HUES6 (cell line): ENCODE data around the gene KIAA0825.

Source experiments
- H3K27ac ChIP-seq: 2 replicates; pipeline ENCODE4 v1.7.0; 2013; ENCODE audit warnings: low read depth, mild to moderate bottlenecking, low read length, inconsistent platforms
- H3K27me3 ChIP-seq: 2 replicates; pipeline ENCODE4 v1.6.1; 2013; ENCODE audit warnings: low read length; ENCODE audit not compliant: control insufficient read depth, insufficient read depth
- H3K36me3 ChIP-seq: 2 replicates; pipeline ENCODE4 v1.6.1; 2013; ENCODE audit warnings: low read length; ENCODE audit not compliant: control insufficient read depth, insufficient read depth
- H3K4me1 ChIP-seq: 2 replicates; pipeline ENCODE4 v1.6.1; 2013; ENCODE audit warnings: low read length; ENCODE audit not compliant: control insufficient read depth, insufficient read depth
- H3K4me3 ChIP-seq: 2 replicates; pipeline ENCODE4 v1.5.1; 2013; ENCODE audit warnings: low read depth, low read length
- H3K9ac ChIP-seq: one replicate; pipeline ENCODE4 v1.6.1; 2013; ENCODE audit warnings: mild to moderate bottlenecking, low read length
- H3K9me3 ChIP-seq: 2 replicates; pipeline ENCODE4 v1.6.1; 2013; ENCODE audit warnings: low read depth, low read length; ENCODE audit not compliant: control insufficient read depth, insufficient read depth

Gene KIAA0825

GRCh38 chr5:94248175-94248875, 370.1 kb downstream of the KIAA0825 start:
- H3K4me3 ChIP-seq = no peak overlapping the region
- no peaks in the 10 kb centered on the region for H3K27me3 ChIP-seq
- no peak overlapping the region for H3K27ac ChIP-seq
- no peaks in the 10 kb centered on the region for H3K9me3 ChIP-seq
- H3K36me3 ChIP-seq = peaks cover 3% of the 10 kb centered on the region; the same call in 1 of the 2 replicates
- peaks cover 6% of the 10 kb centered on the region; the same call in 1 of the 2 replicates for H3K4me1 ChIP-seq
- no peak overlapping the region for H3K9ac ChIP-seq

- Histone ChIP-seq H3K4me3 (no peak overlapping the region), H3K27ac (no peak overlapping the region), H3K4me1 (peaks cover 15% of the 10 kb centered on the region), H3K9ac (no peak overlapping the region), H3K9me3 (no peaks in the 10 kb centered on the region), H3K27me3 (no peaks in the 10 kb centered on the region), H3K36me3 (peaks cover 3% of the 10 kb centered on the region; the same call in 1 of the 2 replicates)
These were observed 372.8 kb downstream of the KIAA0825 start for GRCh38 chr5:94245608-94246007.

GRCh38 chr5:94244921-94245320, 373.5 kb downstream of the KIAA0825 start:
- no peak overlapping the region for H3K27ac ChIP-seq
- H3K9me3 ChIP-seq = no peaks in the 10 kb centered on the region
- H3K27me3 ChIP-seq = no peaks in the 10 kb centered on the region
- peaks cover 15% of the 10 kb centered on the region for H3K4me1 ChIP-seq
- H3K36me3 ChIP-seq = peaks cover 3% of the 10 kb centered on the region; the same call in 1 of the 2 replicates
- no peak overlapping the region for H3K9ac ChIP-seq
- no peak overlapping the region for H3K4me3 ChIP-seq

- H3K36me3 ChIP-seq = peaks cover 3% of the 10 kb centered on the region; the same call in 1 of the 2 replicates
- H3K4me3 ChIP-seq = no peak overlapping the region
- H3K27ac ChIP-seq = no peak overlapping the region
- no peaks in the 10 kb centered on the region for H3K9me3 ChIP-seq
- peaks cover 12% of the 10 kb centered on the region for H3K4me1 ChIP-seq
- no peak overlapping the region for H3K9ac ChIP-seq
- H3K27me3 ChIP-seq = no peaks in the 10 kb centered on the region
These were observed 374.8 kb downstream of the KIAA0825 start for GRCh38 chr5:94243612-94244011.

GRCh38 chr5:94240993-94241651, 377.3 kb downstream of the KIAA0825 start:
- Histone ChIP-seq H3K36me3 (peaks cover 19% of the 10 kb centered on the region), H3K27ac (no peak overlapping the region), H3K9me3 (peaks cover 2% of the 10 kb centered on the region; the same call in 1 of the 2 replicates), H3K4me1 (peaks cover 12% of the 10 kb centered on the region), H3K27me3 (no peaks in the 10 kb centered on the region), H3K9ac (no peak overlapping the region), H3K4me3 (no peak overlapping the region)

GRCh38 chr5:94240596-94240992, 377.8 kb downstream of the KIAA0825 start:
- no peak overlapping the region for H3K9ac ChIP-seq
- H3K9me3 ChIP-seq = peaks cover 6% of the 10 kb centered on the region
- H3K36me3 ChIP-seq = peaks cover 23% of the 10 kb centered on the region
- no peak overlapping the region for H3K27ac ChIP-seq
- H3K27me3 ChIP-seq = no peaks in the 10 kb centered on the region
- no peak overlapping the region for H3K4me3 ChIP-seq
- peaks cover 12% of the 10 kb centered on the region for H3K4me1 ChIP-seq

- H3K27me3 ChIP-seq = no peaks in the 10 kb centered on the region
- no peak overlapping the region for H3K4me3 ChIP-seq
- no peak overlapping the region for H3K9ac ChIP-seq
- H3K9me3 ChIP-seq = peaks cover 11% of the 10 kb centered on the region
- peaks cover 12% of the 10 kb centered on the region for H3K4me1 ChIP-seq
- no peak overlapping the region for H3K27ac ChIP-seq
- peaks cover 26% of the 10 kb centered on the region for H3K36me3 ChIP-seq
These were observed 378.3 kb downstream of the KIAA0825 start for GRCh38 chr5:94240134-94240533.

GRCh38 chr5:94239266-94239665, 379.1 kb downstream of the KIAA0825 start:
- Histone ChIP-seq H3K36me3 (peaks cover 30% of the 10 kb centered on the region), H3K9ac (no peak overlapping the region), H3K27ac (no peak overlapping the region), H3K27me3 (no peaks in the 10 kb centered on the region), H3K9me3 (peaks cover 18% of the 10 kb centered on the region), H3K4me1 (peaks cover 12% of the 10 kb centered on the region), H3K4me3 (no peak overlapping the region)

GRCh38 chr5:94234987-94235386, 383.4 kb downstream of the KIAA0825 start:
- Histone ChIP-seq H3K9ac (no peak overlapping the region), H3K27ac (no peak overlapping the region), H3K9me3 (peaks cover 18% of the 10 kb centered on the region), H3K27me3 (no peaks in the 10 kb centered on the region), H3K4me1 (no peaks in the 10 kb centered on the region), H3K36me3 (peaks cover 30% of the 10 kb centered on the region), H3K4me3 (no peak overlapping the region)

- Histone ChIP-seq H3K9ac (no peak overlapping the region), H3K27me3 (no peaks in the 10 kb centered on the region), H3K4me3 (no peak overlapping the region), H3K4me1 (no peaks in the 10 kb centered on the region), H3K36me3 (no peaks in the 10 kb centered on the region; the same call in 1 of the 2 replicates), H3K27ac (no peak overlapping the region), H3K9me3 (no peaks in the 10 kb centered on the region; the same call in 1 of the 2 replicates)
These were observed 389.6 kb downstream of the KIAA0825 start for GRCh38 chr5:94228791-94229190.

GRCh38 chr5:94223235-94223634, 395.2 kb downstream of the KIAA0825 start:
- H3K27ac ChIP-seq = no peak overlapping the region
- H3K36me3 ChIP-seq = no peaks in the 10 kb centered on the region; the same call in 1 of the 2 replicates
- H3K4me3 ChIP-seq = no peak overlapping the region
- no peaks in the 10 kb centered on the region for H3K27me3 ChIP-seq
- H3K4me1 ChIP-seq = no peaks in the 10 kb centered on the region
- no peaks in the 10 kb centered on the region; the same call in 1 of the 2 replicates for H3K9me3 ChIP-seq
- no peak overlapping the region for H3K9ac ChIP-seq
